HEK293 (cell line): Measurements from ENCODE around the gene PDE6C.

Experiments
- ATF2 ChIP-seq: fragments of 450-650 bp; formaldehyde crosslinking; IDR thresholded peaks from 2 replicates; pipeline ENCODE4 v1.5.1; 2016; ENCODE audit warnings: missing biosample characterization, missing genetic modification characterization, low read depth
- BCL11A ChIP-seq: fragments of 450-650 bp; formaldehyde crosslinking; IDR thresholded peaks from 2 replicates; pipeline ENCODE4 v1.5.1; 2016; ENCODE audit warnings: low read depth, missing biosample characterization, missing genetic modification characterization
- GFI1B ChIP-seq: fragments of 450-650 bp; formaldehyde crosslinking; IDR thresholded peaks from 2 replicates; pipeline ENCODE4 v1.5.1; 2016; ENCODE audit warnings: missing biosample characterization, missing genetic modification characterization
- GLIS1 ChIP-seq: fragments of 450-650 bp; formaldehyde crosslinking; IDR thresholded peaks from 2 replicates; pipeline ENCODE4 v1.5.1; 2016; ENCODE audit warnings: missing biosample characterization, missing genetic modification characterization
- INSM2 ChIP-seq: fragments of 450-650 bp; formaldehyde crosslinking; IDR thresholded peaks from 2 replicates; pipeline ENCODE4 v1.5.1; 2016; ENCODE audit warnings: missing biosample characterization, missing genetic modification characterization
- KLF10 ChIP-seq: fragments of 450-650 bp; IDR thresholded peaks from 2 replicates; pipeline ENCODE4 v1.5.1; 2018; ENCODE audit warnings: missing biosample characterization, mild to moderate bottlenecking, missing genetic modification characterization
- KLF16 ChIP-seq: fragments of 450-650 bp; formaldehyde crosslinking; IDR thresholded peaks from 2 replicates; pipeline ENCODE4 v1.5.1; 2017; ENCODE audit warnings: missing biosample characterization, missing genetic modification characterization
- PATZ1 ChIP-seq: fragments of 450-650 bp; formaldehyde crosslinking; IDR thresholded peaks from 2 replicates; pipeline ENCODE4 v1.5.1; 2016; ENCODE audit warnings: missing biosample characterization, missing genetic modification characterization
- SALL2 ChIP-seq: fragments of 450-650 bp; formaldehyde crosslinking; IDR thresholded peaks from 2 replicates; pipeline ENCODE4 v1.5.0; 2017; ENCODE audit warnings: missing biosample characterization, mild to moderate bottlenecking, missing genetic modification characterization, borderline replicate concordance
- YY1 ChIP-seq: fragments of 450-650 bp; formaldehyde crosslinking; IDR thresholded peaks from 2 replicates; pipeline ENCODE4 v1.5.1; 2018; ENCODE audit warnings: missing biosample characterization, missing genetic modification characterization
- ZBTB7A ChIP-seq: fragments of 450-650 bp; formaldehyde crosslinking; IDR thresholded peaks from 2 replicates; pipeline ENCODE4 v1.5.1; 2016; ENCODE audit warnings: low read depth, missing biosample characterization, missing genetic modification characterization
- ZNF146 ChIP-seq: fragments of 450-650 bp; formaldehyde crosslinking; IDR thresholded peaks from 2 replicates; pipeline ENCODE4 v1.5.1; 2016; ENCODE audit warnings: missing biosample characterization, missing genetic modification characterization
- ZNF148 ChIP-seq: fragments of 450-650 bp; formaldehyde crosslinking; IDR thresholded peaks from 2 replicates; pipeline ENCODE4 v1.5.0; 2017; ENCODE audit warnings: missing biosample characterization, missing genetic modification characterization, borderline replicate concordance
- ZNF169 ChIP-seq: fragments of 450-650 bp; formaldehyde crosslinking; IDR thresholded peaks from 2 replicates; pipeline ENCODE4 v1.5.1; 2016; ENCODE audit warnings: missing biosample characterization, missing genetic modification characterization
- ZNF174 ChIP-seq: fragments of 450-650 bp; formaldehyde crosslinking; IDR thresholded peaks from 2 replicates; pipeline ENCODE4 v1.5.0; 2017; ENCODE audit warnings: missing biosample characterization, mild to moderate bottlenecking, missing genetic modification characterization
- ZNF214 ChIP-seq: fragments of 450-650 bp; formaldehyde crosslinking; IDR thresholded peaks from 2 replicates; pipeline ENCODE4 v1.5.1; 2017; ENCODE audit warnings: missing biosample characterization, mild to moderate bottlenecking, missing genetic modification characterization, borderline replicate concordance
- ZNF341 ChIP-seq: fragments of 450-650 bp; formaldehyde crosslinking; IDR thresholded peaks from 2 replicates; pipeline ENCODE4; 2016; ENCODE audit warnings: low read depth, missing biosample characterization, missing genetic modification characterization
- ZNF366 ChIP-seq: fragments of 450-650 bp; formaldehyde crosslinking; conservative IDR thresholded peaks from 2 replicates; pipeline ENCODE4 v1.5.1; 2016; ENCODE audit warnings: missing biosample characterization, missing genetic modification characterization
- ZNF449 ChIP-seq: fragments of 450-650 bp; formaldehyde crosslinking; IDR thresholded peaks from 2 replicates; pipeline ENCODE4 v1.5.1; 2017; ENCODE audit warnings: missing biosample characterization, mild to moderate bottlenecking, missing genetic modification characterization, moderate library complexity
- ZNF488 ChIP-seq: fragments of 450-650 bp; formaldehyde crosslinking; IDR thresholded peaks from 2 replicates; pipeline ENCODE4 v1.5.1; 2016; ENCODE audit warnings: missing biosample characterization, missing genetic modification characterization
- ZNF621 ChIP-seq: fragments of 450-650 bp; formaldehyde crosslinking; IDR thresholded peaks from 2 replicates; pipeline ENCODE4 v1.5.1; 2017; ENCODE audit warnings: missing biosample characterization, missing genetic modification characterization
- ZNF645 ChIP-seq: fragments of 450-650 bp; formaldehyde crosslinking; IDR thresholded peaks from 2 replicates; pipeline ENCODE4; 2016; ENCODE audit warnings: missing biosample characterization, missing genetic modification characterization
- ZNF704 ChIP-seq: fragments of 450-650 bp; formaldehyde crosslinking; IDR thresholded peaks from 2 replicates; pipeline ENCODE4 v1.5.1; 2016; ENCODE audit warnings: missing biosample characterization, missing genetic modification characterization
- ZNF776 ChIP-seq: fragments of 450-650 bp; formaldehyde crosslinking; IDR thresholded peaks from 2 replicates; pipeline ENCODE4 v1.5.0; 2017; ENCODE audit warnings: missing biosample characterization, missing genetic modification characterization, borderline replicate concordance
- ZNF792 ChIP-seq: fragments of 450-650 bp; formaldehyde crosslinking; IDR thresholded peaks from 2 replicates; pipeline ENCODE4 v1.5.1; 2016; ENCODE audit warnings: missing biosample characterization, missing genetic modification characterization
- ZXDB ChIP-seq: fragments of 450-650 bp; formaldehyde crosslinking; IDR thresholded peaks from 2 replicates; pipeline ENCODE4 v1.5.1; 2016; ENCODE audit warnings: missing biosample characterization, missing genetic modification characterization

PDE6C gene

GRCh38 chr10:93702210-93703001 is 90.1 kb downstream of the PDE6C start, which contains the start of gene FRA10AC1 (continued):
- TF ChIP-seq ZNF704 (tag by site-specific recombination) = no peak
- 0 out of 2 replicates have a peak, but pooled peaks have one; percentile 44 for TF ChIP-seq ZNF169 (tag by site-specific recombination)
- TF ChIP-seq PATZ1 = peak; percentile 68
- peak; percentile 93 for TF ChIP-seq INSM2 (tag by site-specific recombination)
- no peak for TF ChIP-seq ZNF214
- peak; percentile 66 for TF ChIP-seq ZNF792
- TF ChIP-seq GLIS1 = peak; percentile 42; the same call in 1 of the 2 replicates
- TF ChIP-seq ZNF776 (tag by site-specific recombination) = no peak
- peak; percentile 86 for TF ChIP-seq ZNF449 (tag by site-specific recombination)
- TF ChIP-seq ZNF645 (tag by site-specific recombination) = no peak
- peak; percentile 84 for TF ChIP-seq GFI1B (tag by site-specific recombination)
- peak; percentile 80 for TF ChIP-seq ZNF366 (tag by site-specific recombination)
- TF ChIP-seq BCL11A (tag by site-specific recombination) = peak; percentile 89
- no peak for TF ChIP-seq ZNF621 (tag by site-specific recombination)
- TF ChIP-seq ZNF488 (tag by site-specific recombination) = no peak
- no peak; the same call in 1 of the 2 replicates for TF ChIP-seq SALL2 (tag by site-specific recombination)
- TF ChIP-seq ZNF146 (tag by site-specific recombination) = peak; percentile 79; the same call in 1 of the 2 replicates
- TF ChIP-seq KLF10 (tag by site-specific recombination) = peak; percentile 72; the same call in 1 of the 2 replicates
- peak; percentile 89 for TF ChIP-seq YY1 (tag by site-specific recombination)
- TF ChIP-seq KLF16 (tag by site-specific recombination) = peak; percentile 99
- TF ChIP-seq ZNF174 (tag by site-specific recombination) = no peak
- TF ChIP-seq ZBTB7A (tag by site-specific recombination) = peak; percentile 99
- peak; percentile 97 for TF ChIP-seq ZXDB (tag by site-specific recombination)
- peak; percentile 63; the same call in 1 of the 2 replicates for TF ChIP-seq ZNF148 (tag by site-specific recombination)
- no peak for TF ChIP-seq ZNF341 (tag by site-specific recombination)
- 0 out of 2 replicates have a peak, but pooled peaks have one; percentile 3 for TF ChIP-seq ATF2
